Measurements from ENCODE around the gene EPHB1.

EPHB1 gene

DNA sequence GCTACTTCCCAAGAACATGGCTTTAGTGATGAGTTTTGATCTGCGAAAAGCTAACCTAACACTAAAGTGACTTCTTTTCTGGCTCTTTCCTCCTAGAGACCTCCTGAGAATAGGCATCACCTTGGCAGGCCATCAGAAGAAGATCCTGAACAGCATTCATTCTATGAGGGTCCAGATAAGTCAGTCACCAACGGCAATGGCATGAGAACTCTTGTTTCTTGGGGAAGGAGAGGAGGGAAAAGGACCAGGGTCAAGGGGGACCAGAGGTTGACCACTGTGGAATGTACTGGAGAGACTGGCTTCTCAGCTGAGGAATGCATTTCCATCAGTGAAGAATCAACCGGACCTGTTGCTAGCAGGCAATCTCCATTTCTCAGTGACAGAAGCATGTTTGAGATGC is 463.9 kb downstream of the EPHB1 start:
- Mint-ChIP-seq H3K9me3 (peaks cover 9% of the 10 kb centered on the region), H3K4me1 (no peaks in the 10 kb centered on the region), H3K4me3 (no peak overlapping the region), H3K27me3 (ENCODE audit: low read depth) (no peaks in the 10 kb centered on the region), H3K36me3 (ENCODE audit: low read depth) (no peaks in the 10 kb centered on the region), H3K27ac (no peak overlapping the region)
- TF ChIP-seq, protein P1, sequence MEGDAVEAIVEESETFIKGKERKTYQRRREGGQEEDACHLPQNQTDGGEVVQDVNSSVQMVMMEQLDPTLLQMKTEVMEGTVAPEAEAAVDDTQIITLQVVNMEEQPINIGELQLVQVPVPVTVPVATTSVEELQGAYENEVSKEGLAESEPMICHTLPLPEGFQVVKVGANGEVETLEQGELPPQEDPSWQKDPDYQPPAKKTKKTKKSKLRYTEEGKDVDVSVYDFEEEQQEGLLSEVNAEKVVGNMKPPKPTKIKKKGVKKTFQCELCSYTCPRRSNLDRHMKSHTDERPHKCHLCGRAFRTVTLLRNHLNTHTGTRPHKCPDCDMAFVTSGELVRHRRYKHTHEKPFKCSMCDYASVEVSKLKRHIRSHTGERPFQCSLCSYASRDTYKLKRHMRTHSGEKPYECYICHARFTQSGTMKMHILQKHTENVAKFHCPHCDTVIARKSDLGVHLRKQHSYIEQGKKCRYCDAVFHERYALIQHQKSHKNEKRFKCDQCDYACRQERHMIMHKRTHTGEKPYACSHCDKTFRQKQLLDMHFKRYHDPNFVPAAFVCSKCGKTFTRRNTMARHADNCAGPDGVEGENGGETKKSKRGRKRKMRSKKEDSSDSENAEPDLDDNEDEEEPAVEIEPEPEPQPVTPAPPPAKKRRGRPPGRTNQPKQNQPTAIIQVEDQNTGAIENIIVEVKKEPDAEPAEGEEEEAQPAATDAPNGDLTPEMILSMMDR (IDR thresholded peaks at IDR 0.05; ENCODE audit: unreplicated experiment in 3 of 3): no peak

DNA sequence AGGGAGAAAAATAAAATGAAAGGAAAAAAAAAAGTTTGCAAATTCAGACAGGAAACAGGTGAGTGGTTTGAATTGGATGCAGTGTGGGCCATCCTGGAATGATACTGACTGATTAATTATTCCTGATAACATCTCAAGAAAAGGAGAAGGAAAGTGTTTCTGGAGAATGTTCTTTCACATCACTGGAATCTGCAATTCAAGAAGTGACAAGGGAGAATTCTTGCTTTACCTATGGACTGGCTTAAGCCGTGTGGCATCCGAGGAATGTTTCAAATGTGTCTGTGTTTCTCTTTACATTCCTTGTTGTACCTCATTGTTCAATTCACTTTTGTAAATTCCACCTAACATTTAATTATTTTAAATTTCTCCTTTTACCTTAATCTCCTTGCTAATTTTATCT is 465.0 kb downstream of the EPHB1 start:
- Mint-ChIP-seq H3K4me1 (no peaks in the 10 kb centered on the region), H3K9me3 (peaks cover 9% of the 10 kb centered on the region), H3K27me3 (ENCODE audit: low read depth) (no peaks in the 10 kb centered on the region), H3K4me3 (no peak overlapping the region), H3K27ac (no peak overlapping the region), H3K36me3 (ENCODE audit: low read depth) (no peaks in the 10 kb centered on the region)
- TF ChIP-seq, protein P1 (IDR thresholded peaks at IDR 0.05; ENCODE audit: unreplicated experiment in 3 of 3): no peak

DNA sequence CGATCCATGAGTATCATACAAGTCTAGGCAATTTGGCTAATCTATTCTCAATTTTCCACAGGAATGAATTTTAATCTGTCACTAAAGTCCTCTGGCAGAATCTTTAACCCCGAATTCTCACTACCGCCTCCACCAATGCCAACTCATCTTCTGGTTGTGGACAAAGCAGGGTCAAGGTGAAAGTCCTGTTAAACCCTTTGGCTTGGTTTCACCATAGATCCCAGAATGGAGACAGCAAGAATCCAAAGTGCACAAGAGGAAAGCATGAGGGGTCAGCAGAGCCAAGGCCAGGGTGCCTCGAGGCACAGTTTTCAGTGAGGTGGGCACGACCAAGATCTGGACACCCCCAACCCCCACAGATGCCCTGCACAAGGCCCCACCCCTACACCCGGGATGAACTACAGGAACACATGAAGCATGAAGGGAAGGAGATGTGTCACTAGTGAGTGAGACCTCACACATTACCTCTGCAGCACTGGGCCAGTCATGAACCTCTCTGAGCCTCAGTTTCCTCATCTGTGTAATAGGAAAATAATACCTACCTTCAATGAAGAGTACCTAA is 466.2 kb downstream of the EPHB1 start:
- Mint-ChIP-seq H3K27me3 (ENCODE audit: low read depth) (no peaks in the 10 kb centered on the region), H3K4me3 (no peak overlapping the region), H3K4me1 (no peaks in the 10 kb centered on the region), H3K36me3 (ENCODE audit: low read depth) (no peaks in the 10 kb centered on the region), H3K9me3 (no peaks in the 10 kb centered on the region), H3K27ac (no peak overlapping the region)
- TF ChIP-seq, protein P1 (IDR thresholded peaks at IDR 0.05; ENCODE audit: unreplicated experiment in 3 of 3): no peak

DNA sequence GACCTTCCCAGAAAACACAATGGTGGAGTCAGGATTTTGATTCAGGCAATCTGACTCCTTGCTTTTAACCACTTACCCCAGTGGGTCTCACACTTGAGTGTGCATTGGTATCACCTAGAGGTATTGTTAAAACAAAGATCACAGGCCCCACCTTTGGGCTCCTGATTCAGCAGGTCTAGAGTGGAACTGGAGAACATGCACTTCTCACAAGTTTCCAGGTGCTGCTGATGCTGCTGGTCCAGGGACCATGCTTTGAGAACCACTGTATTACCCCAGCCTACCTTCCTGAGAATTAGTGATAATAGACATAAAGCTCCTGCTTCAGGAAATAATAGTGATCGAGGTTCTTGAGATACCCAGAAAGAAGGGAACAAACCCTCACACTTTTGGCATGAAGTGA is 466.9 kb downstream of the EPHB1 start:
- TF ChIP-seq, protein P1 (IDR thresholded peaks at IDR 0.05; ENCODE audit: unreplicated experiment in 3 of 3): no peak
- no peaks in the 10 kb centered on the region for H3K4me1 Mint-ChIP-seq
- H3K27ac Mint-ChIP-seq: no peak overlapping the region
- no peak overlapping the region for H3K4me3 Mint-ChIP-seq
- H3K36me3 Mint-ChIP-seq (ENCODE audit: low read depth): no peaks in the 10 kb centered on the region
- H3K27me3 Mint-ChIP-seq (ENCODE audit: low read depth): no peaks in the 10 kb centered on the region
- H3K9me3 Mint-ChIP-seq: no peaks in the 10 kb centered on the region

DNA sequence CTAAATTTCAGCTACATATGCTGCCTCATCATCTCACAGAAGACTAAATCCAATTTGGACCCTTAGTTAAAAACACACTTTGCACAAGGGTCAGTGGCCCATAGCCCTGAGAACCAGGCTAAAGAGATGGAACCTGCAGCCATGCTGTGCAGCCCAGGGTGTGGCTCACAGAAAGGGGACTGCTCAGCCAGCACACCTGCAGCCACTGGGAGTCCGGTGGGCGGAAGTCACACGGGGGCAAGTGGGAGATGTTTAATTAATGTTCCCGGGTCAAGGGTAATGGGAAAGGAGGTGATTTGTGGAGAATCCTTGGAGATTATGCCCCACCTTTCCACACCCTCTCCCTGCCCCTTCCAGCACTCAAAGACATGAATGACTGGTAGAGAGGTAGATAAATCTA is 467.4 kb downstream of the EPHB1 start:
- Mint-ChIP-seq H3K27ac (no peak overlapping the region), H3K27me3 (ENCODE audit: low read depth) (no peaks in the 10 kb centered on the region), H3K4me1 (no peaks in the 10 kb centered on the region), H3K4me3 (no peak overlapping the region), H3K36me3 (ENCODE audit: low read depth) (no peaks in the 10 kb centered on the region), H3K9me3 (no peaks in the 10 kb centered on the region)
- TF ChIP-seq, protein P1 (IDR thresholded peaks at IDR 0.05; ENCODE audit: unreplicated experiment in 3 of 3): no peak

DNA sequence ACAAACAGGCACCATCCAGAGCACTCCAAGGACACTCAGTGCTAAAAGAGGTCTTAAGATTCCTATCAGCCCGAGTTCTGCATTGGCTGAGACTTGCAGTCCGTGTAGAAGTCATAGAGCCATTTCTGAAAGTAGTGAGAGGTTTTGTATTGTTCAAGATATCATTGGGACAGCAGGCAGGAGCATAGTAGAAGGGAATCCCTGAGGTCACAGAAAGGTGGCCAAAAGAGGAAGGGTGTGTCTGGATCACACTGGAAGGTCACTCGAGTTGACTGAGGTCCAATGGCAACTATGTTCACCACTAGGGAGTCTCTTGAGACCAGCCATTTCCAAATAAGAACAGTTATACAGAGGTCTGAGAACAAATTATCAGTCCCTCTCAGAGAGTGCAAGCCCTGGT is 468.3 kb downstream of the EPHB1 start:
- TF ChIP-seq, protein P1 (IDR thresholded peaks at IDR 0.05; ENCODE audit: unreplicated experiment in 3 of 3): no peak
- Mint-ChIP-seq H3K9me3 (no peaks in the 10 kb centered on the region), H3K4me1 (peaks cover 4% of the 10 kb centered on the region), H3K27me3 (ENCODE audit: low read depth) (no peaks in the 10 kb centered on the region), H3K4me3 (no peak overlapping the region), H3K36me3 (ENCODE audit: low read depth) (no peaks in the 10 kb centered on the region), H3K27ac (no peak overlapping the region)
